ENCODE results near the gene RECQL5. TPM values are rescaled to one million over a fixed set of nuclear protein-coding genes. Genes with fewer than 3 reads are reported as not detected.

RECQL5 gene
- total RNA-seq, 1 donor from 2014 or later: 44.0 TPM

DNA sequence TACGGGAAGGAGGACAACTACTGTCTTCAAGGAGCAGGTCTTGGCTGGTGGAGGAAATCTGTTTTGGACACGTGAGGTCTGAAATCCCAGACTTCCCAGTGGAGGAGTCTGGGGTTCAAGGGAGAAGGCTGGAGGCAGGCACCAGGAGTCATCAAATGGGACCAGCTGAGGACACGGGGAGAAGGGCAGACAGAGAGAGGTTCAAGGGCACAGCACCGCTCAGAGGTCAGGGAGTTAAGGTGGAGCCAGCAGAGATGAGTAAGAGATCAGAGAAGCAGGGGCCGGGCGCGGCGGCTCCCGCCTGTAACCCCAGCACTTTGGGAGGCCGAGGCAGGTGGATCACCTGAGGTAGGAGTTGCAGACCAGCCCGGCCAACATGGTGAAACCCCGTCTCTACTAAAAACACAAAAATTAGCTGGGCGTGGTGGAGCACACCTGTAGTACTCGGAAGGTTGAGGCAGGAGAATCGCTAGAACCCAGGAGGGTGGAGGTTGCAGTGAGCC, 44.1 kb downstream of the RECQL5 start:
- H3K27me3 ChIP-seq: no peaks in the 10 kb centered on the region
- H3K9me3 ChIP-seq: no peaks in the 10 kb centered on the region
- no peak overlapping the region for H3K27ac ChIP-seq
- DNase-seq (ENCODE audit: extremely low spot score in 2 of 2): no peak
- H3K4me1 ChIP-seq: no peaks in the 10 kb centered on the region
- TF ChIP-seq POLR2AphosphoS5 (IDR thresholded peaks at IDR 0.05; ENCODE audit: insufficient read depth in 1 of 2, low read depth in 1 of 2) (no peak), POLR2A (IDR thresholded peaks at IDR 0.05) (no peak)
- TF ChIP-seq, protein P1, sequence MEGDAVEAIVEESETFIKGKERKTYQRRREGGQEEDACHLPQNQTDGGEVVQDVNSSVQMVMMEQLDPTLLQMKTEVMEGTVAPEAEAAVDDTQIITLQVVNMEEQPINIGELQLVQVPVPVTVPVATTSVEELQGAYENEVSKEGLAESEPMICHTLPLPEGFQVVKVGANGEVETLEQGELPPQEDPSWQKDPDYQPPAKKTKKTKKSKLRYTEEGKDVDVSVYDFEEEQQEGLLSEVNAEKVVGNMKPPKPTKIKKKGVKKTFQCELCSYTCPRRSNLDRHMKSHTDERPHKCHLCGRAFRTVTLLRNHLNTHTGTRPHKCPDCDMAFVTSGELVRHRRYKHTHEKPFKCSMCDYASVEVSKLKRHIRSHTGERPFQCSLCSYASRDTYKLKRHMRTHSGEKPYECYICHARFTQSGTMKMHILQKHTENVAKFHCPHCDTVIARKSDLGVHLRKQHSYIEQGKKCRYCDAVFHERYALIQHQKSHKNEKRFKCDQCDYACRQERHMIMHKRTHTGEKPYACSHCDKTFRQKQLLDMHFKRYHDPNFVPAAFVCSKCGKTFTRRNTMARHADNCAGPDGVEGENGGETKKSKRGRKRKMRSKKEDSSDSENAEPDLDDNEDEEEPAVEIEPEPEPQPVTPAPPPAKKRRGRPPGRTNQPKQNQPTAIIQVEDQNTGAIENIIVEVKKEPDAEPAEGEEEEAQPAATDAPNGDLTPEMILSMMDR (IDR thresholded peaks at IDR 0.05): no peak
- H3K4me3 ChIP-seq: no peak overlapping the region
- peaks cover 0 to 51% of the 10 kb centered on the region in 2 donors for H3K36me3 ChIP-seq
- intact Hi-C loops (cut with DNase I): no loop called here

DNA sequence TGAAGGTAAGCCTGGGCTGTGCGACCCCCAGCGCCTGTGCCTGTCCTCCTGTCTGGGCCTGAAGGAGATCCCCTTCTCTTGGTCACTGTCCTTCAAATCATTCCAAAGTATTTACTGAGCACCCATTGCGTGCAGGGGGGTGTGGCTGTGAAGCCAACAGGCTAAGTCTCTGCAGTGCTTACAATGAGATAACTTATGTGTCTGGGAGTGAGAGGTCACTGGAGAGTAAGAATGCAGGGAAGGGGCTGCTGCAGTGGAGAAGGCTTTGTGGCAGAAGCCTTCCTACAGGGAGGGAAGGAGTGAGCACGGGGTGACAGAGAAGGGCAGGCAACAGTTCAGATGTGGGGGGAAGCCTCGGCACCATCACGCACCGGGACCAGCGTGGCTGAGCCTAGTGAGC, 44.9 kb downstream of the RECQL5 start:
- intact Hi-C loops (cut with DNase I): no loop called here
- Histone ChIP-seq H3K9me3 (no peaks in the 10 kb centered on the region), H3K27me3 (no peaks in the 10 kb centered on the region), H3K27ac (no peak overlapping the region), H3K36me3 (peaks cover 0 to 56% of the 10 kb centered on the region in 2 donors), H3K4me1 (no peaks in the 10 kb centered on the region), H3K4me3 (no peak overlapping the region)
- TF ChIP-seq POLR2AphosphoS5 (IDR thresholded peaks at IDR 0.05; ENCODE audit: insufficient read depth in 1 of 2, low read depth in 1 of 2) (no peak), POLR2A (IDR thresholded peaks at IDR 0.05) (no peak)
- TF ChIP-seq, protein P1 (IDR thresholded peaks at IDR 0.05): no peak
- DNase-seq (ENCODE audit: extremely low spot score in 2 of 2): no peak

DNA sequence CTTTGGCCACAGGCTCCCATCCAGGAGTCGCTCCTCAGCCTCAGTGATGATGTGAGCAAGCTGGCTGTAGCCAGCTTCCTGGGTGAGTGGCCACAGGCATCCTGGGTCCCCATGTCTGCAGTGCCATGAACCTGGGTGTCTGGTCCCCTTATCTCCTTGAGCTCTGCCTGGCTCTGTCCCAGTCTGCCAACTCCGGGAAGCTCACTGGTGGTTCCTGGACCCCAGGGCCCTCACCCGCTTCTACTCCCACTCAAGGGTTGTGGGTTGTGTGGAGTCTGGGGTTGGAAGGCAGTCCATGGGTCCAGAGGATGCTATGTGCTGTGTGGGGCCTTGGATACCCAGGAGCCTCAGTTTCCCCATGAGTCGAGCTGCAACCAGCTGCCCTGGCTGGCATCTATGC, 45.5 kb downstream of the RECQL5 start:
- no peak for DNase-seq (ENCODE audit: extremely low spot score in 2 of 2)
- Histone ChIP-seq H3K4me3 (no peak overlapping the region), H3K27ac (no peak overlapping the region), H3K9me3 (no peaks in the 10 kb centered on the region), H3K36me3 (peaks cover 0 to 62% of the 10 kb centered on the region in 2 donors), H3K4me1 (no peaks in the 10 kb centered on the region), H3K27me3 (no peaks in the 10 kb centered on the region)
- TF ChIP-seq, protein P1 (IDR thresholded peaks at IDR 0.05): no peak
- no peak for TF ChIP-seq POLR2AphosphoS5 (IDR thresholded peaks at IDR 0.05; ENCODE audit: insufficient read depth in 1 of 2, low read depth in 1 of 2)
- TF ChIP-seq POLR2A (IDR thresholded peaks at IDR 0.05): no peak
- intact Hi-C loops (cut with DNase I): no loop called here

DNA sequence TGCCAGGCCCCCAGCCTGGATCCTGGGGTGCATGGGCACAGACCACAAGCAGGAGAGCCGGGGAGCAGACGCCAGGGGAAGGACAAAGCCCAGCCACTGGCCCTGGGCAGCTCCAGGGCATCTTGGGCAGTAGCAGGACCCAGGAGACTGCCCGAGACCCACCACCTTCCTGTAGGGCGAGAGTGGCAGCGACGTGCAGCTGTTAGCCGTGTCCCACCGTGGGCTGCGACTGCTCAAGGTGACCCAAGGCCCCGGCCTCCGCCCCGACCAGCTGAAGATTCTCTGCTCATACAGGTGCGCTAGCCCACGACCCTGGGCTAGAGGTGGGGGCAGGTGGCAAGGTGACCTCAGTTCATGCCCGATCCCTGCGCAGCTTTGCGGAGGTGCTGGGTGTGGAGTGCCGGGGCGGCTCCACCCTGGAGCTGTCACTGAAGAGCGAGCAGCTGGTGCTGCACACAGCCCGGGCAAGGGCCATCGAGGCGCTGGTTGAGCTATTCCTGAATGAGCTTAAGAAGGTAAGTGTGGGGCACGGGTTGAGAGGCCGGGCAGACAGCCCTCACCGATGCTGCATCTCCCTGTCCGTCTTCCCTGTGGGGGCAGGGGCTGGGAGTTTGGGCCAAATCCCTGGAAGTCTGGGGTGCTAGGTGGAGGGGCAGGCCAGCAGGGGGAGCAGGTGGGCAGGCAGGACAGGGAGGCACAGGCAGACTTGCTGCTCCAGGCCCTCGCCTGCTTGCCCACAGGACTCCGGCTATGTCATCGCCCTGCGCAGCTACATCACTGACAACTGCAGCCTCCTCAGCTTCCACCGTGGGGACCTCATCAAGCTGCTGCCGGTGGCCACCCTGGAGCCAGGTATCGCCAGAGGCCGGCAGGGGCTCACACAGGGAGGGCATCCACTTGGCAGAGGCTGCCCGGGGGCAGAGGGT, 47.2 kb downstream of the RECQL5 start:
- DNase-seq (ENCODE audit: extremely low spot score in 2 of 2): no peak
- intact Hi-C loops (cut with DNase I): no loop called here
- TF ChIP-seq, protein P1 (IDR thresholded peaks at IDR 0.05): no peak
- TF ChIP-seq POLR2AphosphoS5 (IDR thresholded peaks at IDR 0.05; ENCODE audit: insufficient read depth in 1 of 2, low read depth in 1 of 2) (no peak), POLR2A (IDR thresholded peaks at IDR 0.05) (no peak)
- H3K4me3 ChIP-seq: no peak overlapping the region
- H3K4me1 ChIP-seq: no peaks in the 10 kb centered on the region
- no peaks in the 10 kb centered on the region for H3K27me3 ChIP-seq
- H3K27ac ChIP-seq: no peak overlapping the region
- no peaks in the 10 kb centered on the region for H3K9me3 ChIP-seq
- peaks cover 0 to 49% of the 10 kb centered on the region in 2 donors for H3K36me3 ChIP-seq

DNA sequence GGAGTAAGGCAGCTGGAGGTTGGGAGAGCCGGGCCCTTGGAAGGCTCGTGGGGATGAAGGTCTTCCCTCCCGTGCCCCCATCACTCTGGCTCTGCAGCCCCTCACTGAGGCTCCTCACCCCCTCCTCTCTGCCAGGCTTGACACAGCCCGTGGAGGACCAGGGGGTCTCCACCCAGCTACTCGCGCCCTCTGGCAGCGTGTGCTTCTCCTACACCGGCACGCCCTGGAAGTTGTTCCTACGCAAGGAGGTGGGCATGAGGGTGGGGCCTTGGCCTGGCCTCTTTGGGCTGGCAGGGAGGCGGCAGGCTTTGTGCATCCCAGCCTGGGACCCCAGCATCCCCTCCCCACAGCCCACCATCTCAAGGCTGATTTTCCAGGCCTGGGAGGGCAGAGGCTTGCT, 49.3 kb downstream of the RECQL5 start:
- H3K4me3 ChIP-seq: no peak overlapping the region
- no peak for DNase-seq (ENCODE audit: extremely low spot score in 2 of 2)
- intact Hi-C loops (cut with DNase I): no loop called here
- H3K4me1 ChIP-seq: no peaks in the 10 kb centered on the region
- H3K9me3 ChIP-seq: no peaks in the 10 kb centered on the region
- TF ChIP-seq, protein P1 (IDR thresholded peaks at IDR 0.05): no peak
- TF ChIP-seq POLR2A (IDR thresholded peaks at IDR 0.05) (no peak), POLR2AphosphoS5 (IDR thresholded peaks at IDR 0.05; ENCODE audit: insufficient read depth in 1 of 2, low read depth in 1 of 2) (no peak)
- H3K27ac ChIP-seq: no peak overlapping the region
- H3K27me3 ChIP-seq: no peaks in the 10 kb centered on the region
- peaks cover 0 to 61% of the 10 kb centered on the region in 2 donors for H3K36me3 ChIP-seq

Data from vagina (tissue), 2 donors.